Right ventricle myocardium superior (tissue), 1 donor: ENCODE measurements around the gene WASL. TPM values are rescaled to one million over a fixed set of nuclear protein-coding genes. Genes with fewer than 3 reads are reported as not detected.

Experiments used
- ATAC-seq: fragments of 200-7000 bp; cut with Tn5 transposase; one replicate; pipeline ENCODE4 v1.9.1; 2020; ENCODE audit warnings: mild to moderate bottlenecking; ENCODE audit not compliant: poor library complexity
- DNase-seq: peaks from one replicate; pipeline ENCODE4 v3.0.0-alpha.2; 2020
- intact Hi-C: fragments of 100-400 bp; cut with DNase I; formaldehyde crosslinking; loops from one replicate; pipeline ENCODE4 v1.11.2; 2022
- total RNA-seq: library from RNA; stranded (reverse); fragmentation: NEBNext Ultra II Directional; extraction: Animal tissue kit (Norgen Biotek cat#: 25700); gene quantifications from one replicate; pipeline ENCODE4 v1.2.1, GENCODE V29; 2021
- donor health status: DM: no; HTN: yes; CAD: no; lungs with severe emphysema.

The WASL gene
- total RNA-seq, 1 donor from 2014 or later: 25.7 TPM

GRCh38 chr7:123772652-123773051 is 23.8 kb upstream of the WASL start:
- DNase-seq: no peak
- no peak for ATAC-seq
- intact Hi-C loops: no loop called here

DNA sequence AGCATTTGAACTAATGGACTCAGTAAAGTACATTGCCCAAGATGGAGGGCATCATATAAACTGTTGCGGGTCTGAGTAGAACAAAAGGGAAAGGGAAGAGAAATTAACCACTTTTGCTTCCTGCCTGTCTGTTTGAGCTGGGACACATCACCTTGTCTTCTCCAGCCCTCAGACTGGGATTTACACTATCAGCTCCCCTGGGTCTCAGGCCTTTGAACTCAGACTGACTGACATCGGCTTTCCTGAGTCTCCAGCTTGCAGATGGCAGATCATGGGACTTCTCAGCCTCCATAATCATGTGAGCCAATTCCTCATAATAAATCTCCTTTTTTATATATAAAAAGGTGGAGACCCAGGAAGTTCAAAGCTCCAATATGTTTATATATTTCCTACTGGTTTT is 23.0 kb upstream of the WASL start:
- DNase-seq: no peak
- no peak for ATAC-seq
- intact Hi-C loops: no loop called here

DNA sequence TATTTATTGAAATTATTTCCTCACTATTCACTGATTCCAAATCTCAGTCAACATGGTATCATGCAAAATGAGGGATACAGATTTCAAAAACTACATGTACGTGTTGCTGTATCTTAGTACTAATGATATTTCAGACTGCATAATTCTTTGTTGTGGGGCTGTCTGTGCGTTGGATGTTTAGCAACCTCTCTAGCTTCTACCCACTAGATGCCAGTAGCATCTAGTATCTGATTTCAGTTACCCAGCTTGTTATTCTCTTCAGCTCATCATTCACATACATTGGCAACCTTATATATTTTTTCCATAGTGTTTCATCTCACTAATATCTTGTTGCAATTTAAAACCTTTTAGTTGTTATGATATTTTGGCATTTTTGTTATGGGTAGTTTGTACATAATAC is 22.5 kb upstream of the WASL start:
- DNase-seq: no peak
- no peak for ATAC-seq
- intact Hi-C loops: no loop called here

- DNase-seq (no peak), ATAC-seq (no peak)
- intact Hi-C loops: no loop called here
Measured at GRCh38 chr7:123770378-123770777, 21.6 kb upstream of the WASL start.

- peak; percentile 68 for ATAC-seq
- DNase-seq: no peak
- intact Hi-C loops: no loop called here
Measured at GRCh38 chr7:123769371-123769770, 20.6 kb upstream of the WASL start.

DNA sequence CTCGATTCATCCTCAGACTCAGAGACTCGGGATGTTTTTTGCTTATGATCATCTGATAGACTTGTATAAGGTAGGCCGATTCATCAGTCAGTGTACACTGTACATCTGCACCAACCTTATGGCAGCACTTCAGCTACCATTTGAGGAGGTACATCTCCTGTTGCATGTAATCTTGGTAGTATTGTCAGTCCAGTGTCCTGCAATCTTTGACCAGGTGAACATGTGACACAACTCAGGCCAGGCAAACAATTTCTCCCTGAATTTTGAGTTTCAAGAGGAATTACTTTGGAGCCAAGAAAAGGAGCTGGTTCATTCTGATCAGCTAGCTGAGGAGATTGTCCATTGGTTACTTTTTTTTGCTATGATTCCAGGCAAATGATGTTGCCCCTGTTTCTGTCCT is 19.7 kb upstream of the WASL start:
- no peak for DNase-seq
- no peak for ATAC-seq
- intact Hi-C loops: no loop called here

GRCh38 chr7:123763191-123763661 is 14.4 kb upstream of the WASL start:
- DNase-seq: no peak
- no peak for ATAC-seq
- intact Hi-C loops: no loop called here

GRCh38 chr7:123761729-123762128 is 12.9 kb upstream of the WASL start:
- ATAC-seq (no peak), DNase-seq (no peak)
- intact Hi-C loops: no loop called here

- ATAC-seq: no peak
- no peak for DNase-seq
- intact Hi-C loops: no loop called here
Measured at GRCh38 chr7:123757095-123757494, 8.3 kb upstream of the WASL start.

DNA sequence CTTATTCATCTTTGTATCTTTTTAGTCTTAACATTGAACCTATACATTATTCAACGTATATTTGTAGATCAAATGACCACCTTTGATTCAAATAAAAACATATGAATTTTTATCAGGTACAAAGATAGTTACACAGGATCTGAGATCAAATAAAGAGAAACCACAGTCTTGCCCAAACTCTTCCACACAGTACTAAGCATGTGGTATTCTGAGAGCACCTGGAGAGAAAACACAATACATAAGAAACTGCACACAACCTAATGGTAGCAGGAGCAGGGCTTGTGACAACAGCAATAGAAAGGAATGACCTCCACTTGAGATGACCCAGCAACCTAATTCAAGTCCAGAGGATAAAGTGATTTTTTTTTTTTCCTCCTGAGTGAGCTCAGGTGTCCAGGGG is 6.5 kb upstream of the WASL start:
- ATAC-seq: no peak
- intact Hi-C loops: no loop called here
- no peak for DNase-seq

DNA sequence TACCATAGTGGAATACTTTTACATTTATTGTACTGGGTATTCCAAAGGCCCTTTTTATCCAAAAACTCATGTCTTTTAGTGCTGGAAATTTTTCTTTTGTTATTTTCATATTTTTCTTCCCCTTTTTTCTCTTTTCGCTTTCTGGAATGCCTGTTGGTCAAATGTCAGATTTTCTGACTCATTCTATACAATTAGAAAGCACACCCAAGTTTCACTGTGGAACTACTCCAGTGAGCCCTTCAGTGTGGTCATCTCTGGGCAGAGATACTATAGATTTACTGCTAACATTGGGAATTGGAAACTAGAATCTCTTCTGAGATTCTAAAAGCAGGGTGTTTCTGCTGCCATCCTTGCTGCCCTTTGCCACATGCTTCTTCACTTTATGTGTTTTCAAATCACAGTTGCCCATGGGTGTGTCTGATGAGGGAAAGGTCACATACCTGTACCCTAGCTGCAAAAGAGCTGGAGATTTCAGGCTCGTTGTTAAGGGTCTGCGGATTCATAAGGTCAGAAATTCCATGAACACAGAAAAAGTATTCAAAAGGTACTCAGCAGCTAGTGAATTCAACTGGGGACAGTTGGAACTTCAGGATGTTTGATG is 5.6 kb upstream of the WASL start:
- no peak for DNase-seq
- intact Hi-C loops: no loop called here
- no peak for ATAC-seq

GRCh38 chr7:123752534-123752933 is 3.7 kb upstream of the WASL start:
- ATAC-seq: no peak
- no peak for DNase-seq
- intact Hi-C loops: no loop called here

GRCh38 chr7:123751821-123752220 is 3.0 kb upstream of the WASL start:
- intact Hi-C loops: no loop called here
- DNase-seq: no peak
- ATAC-seq: no peak

DNA sequence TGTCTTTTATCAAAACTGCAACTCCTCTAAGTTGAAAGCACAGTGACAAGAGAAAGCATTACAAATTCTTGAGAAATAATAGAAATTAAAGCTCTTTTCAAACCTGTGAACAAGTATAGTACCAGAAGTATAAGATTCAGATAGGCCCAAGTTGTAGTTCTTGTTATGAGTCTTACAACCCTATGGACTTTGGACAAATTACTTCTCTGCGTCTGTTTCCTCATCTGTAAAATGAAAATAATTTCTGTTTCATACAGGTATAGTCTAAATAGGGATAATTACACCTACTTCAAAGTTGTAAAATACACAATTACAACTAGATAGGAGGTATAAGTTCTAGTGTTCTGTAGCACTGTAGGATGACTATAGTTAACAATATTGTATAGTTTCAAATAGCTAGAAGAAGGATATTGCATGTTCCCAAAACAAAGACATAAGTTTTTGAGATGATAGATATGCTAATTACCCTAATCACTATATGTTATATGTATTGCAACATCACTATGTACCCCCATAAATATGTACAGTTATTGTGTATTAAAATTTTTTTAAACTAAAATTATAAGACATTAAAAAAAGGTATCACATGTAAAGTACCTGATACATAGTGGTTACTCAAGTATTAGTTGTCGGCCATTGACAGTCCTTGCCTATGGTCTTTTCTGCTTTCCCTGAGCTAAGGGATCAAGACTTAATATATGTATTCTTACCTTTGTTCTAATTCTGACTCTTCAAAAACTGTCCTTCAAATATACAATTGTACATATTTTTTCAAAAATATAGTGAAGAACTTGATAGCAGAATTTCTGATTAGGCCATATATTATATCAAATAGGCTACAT is 1.8 kb upstream of the WASL start:
- ATAC-seq (no peak), DNase-seq (no peak)
- intact Hi-C loops: no loop called here

- intact Hi-C loops: loop anchor here (10.0 kb wide), 1 partner anchor 65 kb away; no protein-coding TSS in a partner anchor
- ATAC-seq (peak; percentile 29), DNase-seq (no peak)
Measured at GRCh38 chr7:123749537-123749857, 694 bp upstream of the WASL start.

- peak; percentile 69 for DNase-seq
- peak; percentile 57 for ATAC-seq
- intact Hi-C loops: loop anchor here (10.0 kb wide), 1 partner anchor 63 kb away; no protein-coding TSS in a partner anchor
Measured at GRCh38 chr7:123748171-123748733, 551 bp downstream of the WASL start.

DNA sequence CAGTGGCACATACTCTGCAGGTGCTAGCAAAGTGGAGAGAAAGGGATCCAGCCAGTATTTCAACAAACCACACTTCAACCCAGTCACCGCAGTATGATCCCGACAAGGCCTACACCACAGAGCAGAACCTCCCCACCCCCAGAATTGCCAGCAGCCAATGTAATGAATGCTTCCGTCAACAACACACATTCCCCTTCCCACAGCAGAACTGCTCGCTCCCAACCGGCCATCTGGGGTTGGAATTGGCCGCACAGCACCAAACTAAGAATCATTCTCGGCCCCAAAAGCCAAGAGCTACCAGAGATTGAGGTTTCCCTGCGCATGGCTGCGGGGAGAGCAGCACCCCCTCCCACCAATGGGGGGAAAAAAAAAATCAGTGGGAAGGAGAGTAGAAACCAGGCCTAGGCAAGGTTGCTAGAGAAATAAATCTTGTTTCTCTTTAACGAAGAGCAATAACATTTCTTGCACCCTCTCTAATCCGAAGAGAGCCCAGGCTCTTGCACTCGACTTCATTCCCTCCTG is 1.1 kb downstream of the WASL start:
- ATAC-seq: peak; percentile 33
- DNase-seq: peak; percentile 48
- intact Hi-C loops: loop anchor here (10.0 kb wide), 1 partner anchor 63 kb away; no protein-coding TSS in a partner anchor

- no peak for ATAC-seq
- intact Hi-C loops: loop anchor here (10.0 kb wide), 1 partner anchor 62 kb away; no protein-coding TSS in a partner anchor
- DNase-seq: no peak
Measured at GRCh38 chr7:123746931-123747488, 1.8 kb downstream of the WASL start.

DNA sequence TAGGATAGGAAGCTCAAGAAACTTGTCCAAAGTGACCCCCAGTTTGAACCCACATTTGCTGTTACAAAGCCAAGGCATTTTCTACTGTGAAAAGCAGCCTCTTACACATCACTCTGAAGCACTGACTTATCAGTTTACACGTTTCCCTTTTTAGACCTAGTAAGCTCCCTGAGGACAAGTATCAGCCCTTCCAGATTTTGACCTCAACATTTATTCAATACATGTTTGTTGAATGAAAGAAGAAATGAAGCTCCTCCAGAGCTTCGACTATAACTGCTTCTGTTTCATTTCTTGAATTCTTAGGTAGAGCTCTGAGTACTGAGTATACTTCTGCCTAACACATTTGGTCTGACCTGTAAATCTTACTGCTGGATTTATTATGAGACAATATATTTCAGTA is 2.7 kb downstream of the WASL start:
- ATAC-seq (no peak), DNase-seq (no peak)
- intact Hi-C loops: loop anchor here (10.0 kb wide), 1 partner anchor 61 kb away; no protein-coding TSS in a partner anchor
